GM10266 (cell line): Measurements from ENCODE around the gene PHYHIPL.

Experiments
- DNase-seq: peaks from one replicate; pipeline ENCODE4 v3.0.0; 2012; ENCODE audit errors: extremely low spot score
- TF ChIP-seq, protein P1 (sequence below): IDR thresholded peaks from 2 replicates; pipeline ENCODE4 v1.5.1; 2012; ENCODE audit warnings: mild to moderate bottlenecking, low read depth; ENCODE audit not compliant: control insufficient read depth, insufficient read depth; ENCODE audit errors: missing control alignments

The PHYHIPL gene

DNA sequence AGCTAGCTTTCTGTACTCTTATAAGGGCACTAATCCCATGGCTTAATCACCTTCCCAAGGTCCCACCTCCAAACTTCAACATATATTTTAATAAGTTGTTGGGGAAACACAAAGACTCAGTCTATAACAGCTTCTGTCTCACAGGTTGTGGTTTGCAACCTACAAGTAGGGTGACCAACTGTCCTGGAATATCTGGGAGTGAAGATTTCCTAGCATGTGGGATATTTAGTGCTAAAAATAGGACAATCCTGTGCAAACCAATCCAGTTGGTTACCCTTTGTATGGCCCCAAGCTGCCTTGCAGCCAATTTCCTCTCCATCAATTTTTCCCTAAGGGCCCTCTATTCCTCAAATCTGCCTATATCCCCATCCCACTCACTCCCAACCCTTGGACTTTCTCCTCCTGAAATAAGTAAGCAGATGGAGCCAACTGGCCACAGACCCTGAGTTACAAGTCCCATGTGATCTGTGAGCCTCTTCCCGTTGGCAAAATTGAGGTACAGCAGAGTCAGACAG lies 103.6 kb downstream of the PHYHIPL start:
- DNase-seq: no peak
- TF ChIP-seq, protein P1, sequence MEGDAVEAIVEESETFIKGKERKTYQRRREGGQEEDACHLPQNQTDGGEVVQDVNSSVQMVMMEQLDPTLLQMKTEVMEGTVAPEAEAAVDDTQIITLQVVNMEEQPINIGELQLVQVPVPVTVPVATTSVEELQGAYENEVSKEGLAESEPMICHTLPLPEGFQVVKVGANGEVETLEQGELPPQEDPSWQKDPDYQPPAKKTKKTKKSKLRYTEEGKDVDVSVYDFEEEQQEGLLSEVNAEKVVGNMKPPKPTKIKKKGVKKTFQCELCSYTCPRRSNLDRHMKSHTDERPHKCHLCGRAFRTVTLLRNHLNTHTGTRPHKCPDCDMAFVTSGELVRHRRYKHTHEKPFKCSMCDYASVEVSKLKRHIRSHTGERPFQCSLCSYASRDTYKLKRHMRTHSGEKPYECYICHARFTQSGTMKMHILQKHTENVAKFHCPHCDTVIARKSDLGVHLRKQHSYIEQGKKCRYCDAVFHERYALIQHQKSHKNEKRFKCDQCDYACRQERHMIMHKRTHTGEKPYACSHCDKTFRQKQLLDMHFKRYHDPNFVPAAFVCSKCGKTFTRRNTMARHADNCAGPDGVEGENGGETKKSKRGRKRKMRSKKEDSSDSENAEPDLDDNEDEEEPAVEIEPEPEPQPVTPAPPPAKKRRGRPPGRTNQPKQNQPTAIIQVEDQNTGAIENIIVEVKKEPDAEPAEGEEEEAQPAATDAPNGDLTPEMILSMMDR: no peak

DNA sequence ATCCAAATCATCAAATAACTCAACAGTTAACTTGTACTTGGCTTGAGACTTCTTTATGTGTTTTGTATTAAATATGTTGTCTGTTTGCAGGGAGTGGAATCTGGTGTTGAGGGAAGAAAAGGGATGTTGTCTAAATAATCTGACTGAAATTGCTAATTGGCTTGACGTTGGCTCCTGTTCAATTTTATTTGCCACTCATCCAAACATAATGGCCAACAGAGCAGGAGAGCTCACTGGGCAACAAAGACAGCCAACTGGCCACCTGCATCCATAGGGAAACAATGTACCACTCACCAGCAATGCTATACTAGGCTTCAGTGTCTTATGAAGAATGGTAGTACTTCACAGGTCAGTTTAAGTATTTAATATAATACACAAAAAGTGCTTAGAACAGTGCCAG lies 105.4 kb downstream of the PHYHIPL start:
- no peak for DNase-seq
- TF ChIP-seq, protein P1: no peak

DNA sequence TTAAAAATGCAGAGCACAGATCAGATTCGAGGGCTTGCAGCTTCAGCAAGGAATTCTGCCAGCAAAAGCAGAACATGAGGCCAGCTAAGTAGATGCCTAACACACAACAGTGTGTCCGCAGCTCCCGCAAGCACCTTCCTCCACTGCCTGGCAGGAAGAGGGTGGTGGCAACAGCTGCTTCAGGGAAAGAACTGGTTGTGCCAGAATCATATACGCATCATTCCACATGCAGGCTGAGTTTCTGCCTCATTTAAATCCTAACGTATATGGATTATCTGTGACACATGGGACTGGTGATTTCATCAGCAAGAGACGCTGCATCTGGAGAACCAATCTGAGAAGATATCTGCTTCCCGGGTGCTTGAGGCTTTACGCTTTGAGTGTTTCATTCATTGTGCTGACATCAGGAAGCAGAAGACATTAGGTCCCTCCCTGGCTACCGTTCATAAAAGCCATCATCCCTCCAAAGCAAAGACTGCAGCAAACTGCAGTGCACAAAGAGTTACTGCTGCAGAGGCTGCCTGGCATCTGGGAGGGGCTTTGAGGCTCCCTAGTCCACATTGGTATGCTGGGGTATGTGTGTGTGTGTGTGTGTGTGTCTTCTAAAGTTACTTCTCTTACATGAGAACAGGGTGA lies 107.1 kb downstream of the PHYHIPL start:
- TF ChIP-seq, protein P1: no peak
- no peak for DNase-seq

DNA sequence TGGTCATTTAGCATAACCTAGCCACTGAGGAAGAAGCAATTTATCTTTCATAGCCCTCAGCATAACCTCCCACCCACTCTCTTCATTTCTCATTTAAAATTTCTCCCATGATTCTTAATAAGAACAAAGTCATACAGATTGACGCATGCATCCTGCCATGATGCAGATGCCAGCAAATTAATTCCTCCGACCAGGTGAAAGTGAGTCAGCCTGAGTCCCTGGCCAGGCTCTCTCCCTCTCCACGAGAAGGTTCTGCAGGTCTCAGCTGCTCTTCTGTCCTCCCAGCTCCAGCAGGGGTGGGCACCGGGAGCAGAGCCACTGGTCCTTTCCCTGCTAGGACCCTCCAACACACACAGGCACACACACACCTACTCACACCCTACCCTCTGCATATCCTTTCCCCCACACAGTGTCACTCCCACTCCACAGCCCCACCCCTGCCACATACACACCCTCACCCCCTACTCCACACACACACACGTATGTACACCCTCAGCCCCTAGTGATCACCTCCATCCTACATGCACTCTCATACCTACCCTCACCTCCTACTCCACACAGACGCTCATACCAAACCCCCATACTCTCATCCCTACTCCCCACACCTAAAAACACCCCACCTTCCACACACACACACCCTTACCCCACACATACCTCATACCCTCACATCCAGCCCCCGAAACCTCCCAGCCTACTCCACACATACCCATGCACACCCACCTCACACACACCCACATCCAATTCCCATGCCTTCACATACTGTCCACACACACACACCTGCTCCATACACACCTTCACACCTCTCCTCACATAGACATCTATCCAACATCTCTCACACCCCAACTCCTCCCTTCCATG lies 107.9 kb downstream of the PHYHIPL start:
- DNase-seq: no peak
- TF ChIP-seq, protein P1: no peak

DNA sequence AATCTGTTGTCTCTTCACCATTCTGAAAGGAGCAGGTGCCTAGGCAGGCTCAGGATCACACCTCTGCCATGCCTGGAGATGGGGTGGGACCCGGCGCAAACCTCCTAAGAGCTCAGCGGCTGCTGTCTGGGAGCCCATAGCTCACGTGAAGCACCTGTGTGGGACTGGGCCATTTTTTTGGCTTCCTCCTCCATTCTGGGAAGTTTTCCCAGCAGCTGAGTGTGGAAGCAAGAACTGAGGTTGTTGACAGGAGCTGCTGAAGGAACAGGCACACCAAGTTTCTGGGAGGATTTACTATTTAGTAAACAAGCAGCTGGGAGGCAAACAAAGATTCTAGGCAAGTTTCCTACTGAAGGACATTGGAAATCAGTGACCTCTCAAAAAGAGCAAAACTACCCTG lies 108.6 kb downstream of the PHYHIPL start:
- DNase-seq: no peak
- TF ChIP-seq, protein P1: no peak

DNA sequence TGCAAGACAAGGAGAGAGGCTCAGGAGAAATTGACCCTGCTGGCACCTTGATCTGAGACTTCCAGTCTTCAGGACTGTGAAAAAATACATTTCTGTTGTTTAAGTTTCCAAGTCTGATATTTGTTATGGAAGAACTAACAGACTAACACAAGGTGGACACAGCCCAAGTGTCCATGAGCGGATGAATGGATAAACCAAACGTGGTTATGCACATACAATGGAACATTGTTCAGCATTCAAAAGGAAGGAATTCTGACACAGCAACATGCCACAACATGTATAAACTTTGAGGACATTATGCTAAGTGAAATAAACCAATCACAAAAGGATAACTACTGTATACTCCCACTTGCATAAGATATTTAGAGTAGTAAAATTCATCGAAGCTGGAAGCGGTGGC lies 109.4 kb downstream of the PHYHIPL start:
- TF ChIP-seq, protein P1: no peak

More for the DNA sequence above, 109.4 kb downstream of the PHYHIPL start:
- DNase-seq: no peak
